Activated CD8-positive, alpha-beta memory T cell treated with anti-CD3 and anti-CD28 coated beads for 24 hours (primary cell): ENCODE data around the gene SETD7.

ENCODE experiments used
- DNase-seq: peaks from one replicate; pipeline ENCODE4 v3.0.0-alpha.2; 2020

Gene SETD7

GRCh38 chr4:139547979-139548378 lies 8.0 kb downstream of the SETD7 start:
- no peak for DNase-seq

- DNase-seq: no peak
Measured at GRCh38 chr4:139540632-139541031, 15.4 kb downstream of the SETD7 start.

- no peak for DNase-seq
Measured at GRCh38 chr4:139540161-139540560, 15.9 kb downstream of the SETD7 start.

- no peak for DNase-seq
Measured at GRCh38 chr4:139537292-139537691, 18.7 kb downstream of the SETD7 start.

- DNase-seq: no peak
Measured at GRCh38 chr4:139535871-139536234, 20.2 kb downstream of the SETD7 start.

- no peak for DNase-seq
Measured at GRCh38 chr4:139535228-139535870, 20.7 kb downstream of the SETD7 start.

GRCh38 chr4:139534287-139534950 lies 21.6 kb downstream of the SETD7 start:
- no peak for DNase-seq

GRCh38 chr4:139533511-139533910 lies 22.5 kb downstream of the SETD7 start:
- no peak for DNase-seq

- no peak for DNase-seq
Measured at GRCh38 chr4:139532947-139533346, 23.1 kb downstream of the SETD7 start.

GRCh38 chr4:139530833-139531427 lies 25.1 kb downstream of the SETD7 start:
- peak; percentile 76 for DNase-seq

- no peak for DNase-seq
Measured at GRCh38 chr4:139528377-139529005, 27.5 kb downstream of the SETD7 start.

GRCh38 chr4:139526928-139527327 lies 29.1 kb downstream of the SETD7 start:
- no peak for DNase-seq

- no peak for DNase-seq
Measured at GRCh38 chr4:139525414-139525813, 30.6 kb downstream of the SETD7 start.

- DNase-seq: no peak
Measured at GRCh38 chr4:139524062-139524631, 31.9 kb downstream of the SETD7 start.

- DNase-seq: no peak
Measured at GRCh38 chr4:139523076-139523475, 32.9 kb downstream of the SETD7 start.

GRCh38 chr4:139522457-139522856 lies 33.6 kb downstream of the SETD7 start:
- no peak for DNase-seq

GRCh38 chr4:139521754-139522401 lies 34.1 kb downstream of the SETD7 start:
- DNase-seq: no peak

- no peak for DNase-seq
Measured at GRCh38 chr4:139515531-139515958, 40.5 kb downstream of the SETD7 start.

GRCh38 chr4:139514382-139515059 lies 41.5 kb downstream of the SETD7 start:
- DNase-seq: no peak

GRCh38 chr4:139511320-139511719 lies 44.7 kb downstream of the SETD7 start:
- DNase-seq: no peak

GRCh38 chr4:139509727-139510410 lies 46.1 kb downstream of the SETD7 start:
- no peak for DNase-seq
